Renal cortex interstitium (tissue), 11 donors: Measurements from ENCODE around the gene RAB7B. TPM values are rescaled to one million over a fixed set of nuclear protein-coding genes. Genes with fewer than 3 reads are reported as not detected.
"Not testable (repeated sequence)": the region's sequence is repeated elsewhere in the genome, so short reads cannot be mapped to it uniquely, and the experiment has no call there.

Source experiments
- DNase-seq, 11 donors: peaks; one replicate each; pipeline ENCODE4 v3.0.0-alpha.2; 2013; ENCODE audit warnings: low read depth in 9 of 11, low spot score in 4 of 11; ENCODE audit errors: extremely low read depth in 1 of 11
- polyA plus RNA-seq, 3 donors: library from polyadenylated mRNA; unstranded; fragments of 120-200 nt; gene quantifications; one replicate each; pipeline ENCODE4 v1.2.1, GENCODE V29; 2013; ENCODE audit not compliant: insufficient read length in 3 of 3

The RAB7B gene
- polyA plus RNA-seq, 3 donors = 2.2 to 3.2 (median 3.1) TPM

DNA sequence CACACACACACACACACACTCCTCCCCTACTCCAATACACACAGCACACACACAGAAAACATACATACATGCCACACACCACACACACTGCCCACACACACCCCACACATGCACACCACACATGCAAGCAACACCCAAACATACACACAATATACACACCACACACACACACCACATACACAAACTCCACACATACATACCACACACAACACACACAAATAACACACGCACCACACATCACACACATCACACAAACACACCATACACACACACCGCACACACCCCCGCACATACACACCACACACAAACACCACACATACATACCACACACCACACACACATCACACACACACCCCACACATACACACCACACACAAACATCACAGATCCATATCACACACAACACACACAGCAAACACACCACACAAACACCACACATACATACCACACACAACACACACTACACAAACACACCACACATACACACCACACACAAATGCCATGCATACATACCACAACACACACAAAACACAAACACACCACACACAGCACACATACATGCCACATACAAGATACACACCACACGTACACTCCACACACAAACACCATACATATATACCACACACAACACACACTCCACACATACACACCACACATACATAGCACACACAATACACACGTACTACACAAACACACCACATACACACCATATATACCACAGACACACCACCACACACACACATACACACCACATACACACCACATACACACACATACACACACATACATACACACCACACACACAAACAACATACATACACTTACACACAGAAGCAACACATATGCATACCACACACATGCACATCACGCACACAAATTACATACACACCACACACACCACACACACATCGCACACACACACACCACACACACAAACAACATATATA lies 932 bp upstream of the RAB7B start:
- no peak for DNase-seq

DNA sequence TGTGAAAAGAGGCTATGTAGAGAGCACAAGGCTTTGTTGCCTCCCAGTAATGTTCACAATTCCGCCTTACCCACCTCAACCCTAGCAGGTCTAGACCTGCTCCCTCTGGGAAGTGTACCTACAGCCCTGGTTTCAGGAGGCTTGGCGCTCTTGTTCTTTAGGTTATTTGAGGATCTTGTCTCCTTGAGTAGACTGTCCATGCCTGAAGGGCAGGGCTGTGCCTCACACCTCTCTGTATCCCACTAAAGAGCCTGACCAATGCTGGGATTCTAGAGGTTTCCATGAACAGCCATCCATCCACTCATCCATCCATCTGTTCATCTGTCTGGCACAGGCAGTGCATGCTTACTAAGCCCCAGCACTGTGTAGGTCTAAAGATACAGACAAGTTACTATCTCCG lies 1.0 kb downstream of the RAB7B start:
- no peak for DNase-seq

DNA sequence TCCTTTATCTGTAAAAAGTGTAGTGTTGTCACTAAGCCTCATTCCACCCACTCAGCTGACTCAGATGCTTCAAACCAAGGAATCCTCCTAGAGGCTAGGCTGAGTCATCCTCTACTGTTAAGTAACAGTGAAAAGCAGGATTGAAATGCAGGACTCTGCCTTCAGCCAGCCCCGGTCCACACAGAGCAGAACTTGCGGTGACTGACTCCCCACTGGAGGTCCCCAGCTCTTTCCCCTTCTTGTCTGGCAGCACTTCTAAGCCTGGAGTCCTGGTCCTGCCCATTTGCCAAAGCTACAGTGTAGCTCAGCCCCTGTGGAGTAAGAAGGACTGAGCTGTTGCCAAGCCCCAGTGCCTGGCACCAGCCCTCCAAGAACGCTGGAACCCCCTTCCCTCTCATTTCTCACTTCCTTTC lies 1.7 kb downstream of the RAB7B start:
- no peak for DNase-seq

GRCh38 chr1:206000641-206001339 lies 2.4 kb downstream of the RAB7B start:
- no peak for DNase-seq

DNA sequence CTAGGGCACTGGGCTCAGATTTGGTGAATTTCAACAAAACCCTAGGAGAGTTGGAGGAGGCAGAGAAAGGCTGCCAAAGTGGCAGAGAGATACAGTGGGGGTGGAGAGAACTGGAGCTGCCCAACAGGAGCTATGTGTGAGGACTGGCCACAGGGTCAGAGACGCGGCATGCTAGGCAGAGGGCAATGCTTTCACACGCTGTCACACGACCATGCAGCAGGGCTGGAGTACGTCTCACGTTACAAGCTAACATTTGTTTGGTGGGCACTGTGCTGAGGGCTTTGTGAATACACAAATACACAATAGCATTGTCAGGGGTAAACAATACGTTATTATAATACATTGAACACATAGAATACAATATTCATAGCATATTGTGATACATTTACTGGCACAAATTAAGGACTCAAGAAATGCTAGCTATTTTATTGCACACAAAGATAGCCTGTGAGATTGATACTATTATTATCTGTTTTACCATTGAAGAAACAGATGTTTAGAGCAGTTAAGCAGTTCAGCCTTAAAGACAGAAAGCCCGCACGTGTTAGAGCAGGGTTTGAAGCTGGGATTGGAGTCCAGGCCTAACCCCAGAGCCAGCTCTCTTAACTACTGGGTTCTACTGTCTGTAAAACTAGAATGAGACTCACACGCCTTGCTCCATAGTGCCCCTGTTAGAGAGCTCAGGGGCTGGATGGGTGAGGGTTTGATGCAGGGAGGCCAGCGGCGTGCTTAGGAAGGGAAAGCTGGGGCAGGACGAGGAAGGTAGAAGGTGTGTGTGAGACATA lies 4.5 kb downstream of the RAB7B start:
- peak in 1 of 11 donors; percentile 28 for DNase-seq

DNA sequence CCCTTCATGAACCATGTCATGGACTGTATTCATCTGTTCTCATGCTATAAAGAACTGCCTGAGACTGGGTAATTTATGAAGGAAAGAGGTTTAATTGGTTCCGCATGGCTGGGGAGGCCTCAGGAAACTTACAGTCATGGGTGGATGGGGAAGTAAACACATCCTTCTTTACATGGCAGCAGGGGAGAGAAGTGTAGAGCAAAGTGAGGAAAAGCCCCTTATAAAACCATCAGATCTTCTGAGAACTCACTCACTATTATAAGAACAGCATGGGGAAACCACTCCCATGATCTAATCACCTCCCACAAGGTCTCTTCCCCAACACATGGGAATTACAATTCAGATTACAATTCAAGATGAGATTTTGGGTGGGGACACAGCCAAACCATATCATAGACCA lies 6.6 kb downstream of the RAB7B start:
- not testable (repeated sequence) for DNase-seq

DNA sequence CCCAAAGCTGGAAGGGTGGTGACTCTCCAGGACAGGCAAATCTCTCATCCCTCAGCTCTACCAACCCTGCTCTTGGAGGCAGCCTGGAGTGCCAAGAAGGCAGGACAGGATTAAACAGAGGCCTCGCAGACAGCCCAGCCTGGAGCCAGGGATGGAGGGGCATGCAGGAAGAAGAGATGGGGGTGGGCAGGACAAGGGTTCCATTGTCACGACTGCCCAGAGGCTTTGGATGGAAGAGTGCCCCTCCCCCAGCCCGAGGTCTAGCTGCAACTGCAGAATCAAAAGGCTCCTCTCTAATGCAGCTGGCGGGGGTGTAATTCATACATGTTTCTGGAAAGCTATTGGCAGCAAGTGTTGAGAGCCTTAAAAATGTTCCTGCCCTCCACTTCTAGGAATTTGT lies 8.8 kb downstream of the RAB7B start:
- DNase-seq = no peak

GRCh38 chr1:205993068-205993467 lies 10.1 kb downstream of the RAB7B start:
- no peak for DNase-seq

GRCh38 chr1:205992218-205992882 lies 10.8 kb downstream of the RAB7B start:
- DNase-seq = no peak

- no peak for DNase-seq
These were observed 12.0 kb downstream of the RAB7B start for GRCh38 chr1:205991237-205991636.

DNA sequence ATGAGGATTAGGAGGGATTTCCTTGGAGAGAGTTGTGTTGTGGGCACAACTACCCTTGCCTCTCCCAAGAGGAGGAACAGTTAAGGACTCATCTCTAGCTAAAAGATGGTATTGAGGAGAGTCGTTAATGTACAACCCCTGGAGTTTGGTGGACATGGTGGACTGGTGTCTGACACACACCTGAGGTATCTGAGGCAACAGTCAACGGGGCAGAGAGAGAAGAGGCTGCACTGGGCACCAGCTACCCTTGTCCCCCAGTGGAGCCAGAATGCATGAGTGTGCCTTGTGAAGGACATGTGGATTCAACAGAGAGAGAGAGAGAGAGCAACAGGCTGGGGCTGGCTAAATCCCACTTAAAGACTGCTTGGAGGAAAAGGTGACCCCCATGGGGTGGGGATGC lies 13.0 kb downstream of the RAB7B start:
- no peak for DNase-seq

DNA sequence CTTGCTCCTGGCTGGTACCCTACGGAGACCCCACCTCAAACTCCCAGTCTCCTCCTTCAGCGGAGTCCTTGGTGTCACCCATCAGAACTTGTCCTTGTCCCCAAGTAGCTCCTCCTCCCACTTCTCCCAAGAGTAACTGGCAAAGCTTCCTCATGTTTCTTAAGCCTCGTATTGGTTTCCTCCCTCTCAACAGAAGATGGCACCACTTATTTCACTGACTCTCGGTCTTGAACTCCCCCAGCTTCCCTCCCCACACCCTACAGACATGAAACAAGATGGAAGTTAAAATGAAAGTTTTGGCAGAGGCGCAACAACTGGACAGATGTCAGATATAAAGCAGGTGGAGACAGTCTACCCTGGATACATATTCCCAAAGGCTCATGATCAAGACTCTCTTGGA lies 13.4 kb downstream of the RAB7B start:
- DNase-seq = no peak

GRCh38 chr1:205988585-205988995 lies 14.6 kb downstream of the RAB7B start:
- DNase-seq = no peak

DNA sequence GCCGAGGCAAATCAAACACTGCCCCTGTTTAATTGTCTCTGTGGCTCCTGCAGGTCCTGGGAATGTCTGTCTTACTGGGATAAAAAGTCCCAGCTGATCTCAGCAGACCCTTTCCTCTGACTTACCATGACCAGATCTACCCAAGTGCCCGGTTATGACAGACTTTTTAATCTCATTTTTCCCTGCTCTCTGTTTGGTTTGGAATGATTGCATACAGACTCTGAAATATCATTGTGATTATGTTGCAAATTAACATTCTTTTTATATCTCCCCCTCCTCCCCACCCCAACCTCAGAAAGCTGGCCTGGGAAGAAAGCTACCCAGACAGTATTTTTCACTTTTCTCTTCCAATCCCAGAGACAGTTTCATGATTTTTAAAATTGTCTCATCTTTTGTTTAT lies 16.3 kb downstream of the RAB7B start:
- no peak for DNase-seq

GRCh38 chr1:205986292-205986691 lies 16.9 kb downstream of the RAB7B start:
- DNase-seq = no peak

- no peak for DNase-seq
These were observed 17.7 kb downstream of the RAB7B start for GRCh38 chr1:205985330-205986005.

DNA sequence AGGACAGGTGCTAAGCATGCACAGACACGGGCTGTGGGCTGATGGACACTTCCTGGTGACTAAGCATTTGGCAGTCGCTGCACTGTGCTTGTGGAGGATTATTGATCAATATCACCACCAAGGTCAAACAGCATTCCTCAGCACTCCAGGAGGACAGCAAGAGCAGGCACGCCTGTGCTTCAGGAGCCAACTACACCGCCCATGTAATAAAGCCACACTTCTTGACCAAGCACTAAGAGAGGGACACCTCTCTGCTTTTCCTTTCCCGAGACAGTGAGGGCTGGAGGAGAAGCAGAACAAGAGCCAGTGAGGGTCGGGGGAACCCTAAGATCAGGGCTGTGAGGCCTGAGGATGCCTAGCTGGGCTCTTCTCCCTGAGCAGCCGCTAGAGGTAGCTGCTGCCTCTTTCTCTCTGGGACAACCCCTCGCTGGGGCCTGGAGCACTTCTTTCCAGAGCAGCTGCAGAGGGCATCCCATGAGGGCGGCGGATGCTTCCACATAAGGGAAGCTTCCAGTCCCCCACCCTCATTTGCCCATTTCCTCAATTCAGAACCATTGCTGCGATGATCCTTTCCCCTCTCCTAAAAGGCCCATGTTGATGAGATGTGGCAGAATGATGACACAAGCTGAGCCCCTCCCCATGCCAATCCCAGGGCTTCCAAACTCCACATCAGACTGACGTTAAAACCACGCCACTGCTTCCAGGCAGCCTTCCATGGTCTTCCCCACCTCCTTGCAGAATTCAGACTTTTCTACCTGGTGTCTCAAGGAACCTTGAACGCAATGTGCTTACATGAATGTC lies 19.1 kb downstream of the RAB7B start:
- DNase-seq = peak in 1 of 11 donors; percentile 40

DNA sequence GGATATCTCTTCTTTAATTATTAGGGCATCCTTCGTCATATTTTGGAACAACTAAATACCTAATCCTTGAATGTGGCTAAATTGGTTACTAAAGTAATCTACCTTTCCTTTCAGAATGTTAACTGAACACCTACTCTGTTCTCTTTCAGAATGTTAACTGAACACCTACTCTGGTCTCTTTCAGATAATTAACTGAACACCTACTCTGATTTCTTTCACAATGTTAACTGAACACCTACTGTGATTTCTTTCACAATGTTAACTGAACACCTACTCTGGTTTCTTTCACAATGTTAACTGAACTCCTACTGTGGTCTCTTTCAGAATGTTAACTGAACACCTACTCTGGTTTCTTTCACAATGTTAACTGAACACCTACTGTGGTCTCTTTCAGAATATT lies 21.9 kb downstream of the RAB7B start:
- DNase-seq = no peak
